Measurements from ENCODE around the gene NIPBL. TPM values are rescaled to one million over a fixed set of nuclear protein-coding genes. Genes with fewer than 3 reads are reported as not detected.

Gene NIPBL
- total and polyA plus RNA-seq, 10 of the 15 experiments (the other 5 are each of a cell fraction or from before 2014, with no cell fraction given) = 10.4 to 50.4 (median 20.2) TPM

- no peaks in the 10 kb centered on the region for H3K27me3 ChIP-seq (replicated peaks in 1 of 2; ENCODE audit: control insufficient read depth in 2 of 2, insufficient read depth in 2 of 2, low read length in 1 of 2)
- H3K9me3 ChIP-seq (replicated peaks; ENCODE audit: control insufficient read depth, insufficient read depth, low read length) = no peaks in the 10 kb centered on the region; the same call in 2 of the 3 replicates
- intact Hi-C loops (cut with micrococcal nuclease; ENCODE audit: unreplicated experiment) (loop anchor here (1.0 kb wide), 1 partner anchor 67 kb away; no protein-coding TSS in a partner anchor), in situ Hi-C loops (cut with MboI) (loop anchor here (5.0 kb wide), 1 partner anchor 207 kb away; no protein-coding TSS in a partner anchor)
- no TSS peak for BruUV-seq (replicated peaks)
- no peak overlapping the region for H3K27ac ChIP-seq (ENCODE audit: control insufficient read depth, insufficient read depth)
- no peaks in the 10 kb centered on the region for H4K20me1 ChIP-seq (ENCODE audit: control insufficient read depth, insufficient read depth)
- ChIA-PET SMC1A (ENCODE audit: uncharacterized antibody, unreplicated experiment) (interaction anchor here (0.6 to 2.6 kb wide), 8 partner anchors 11 to 253 kb away, joined by 3 to 14 read pairs (median 3); no protein-coding TSS in a partner anchor), CTCF (interaction anchor here (0.8 to 4.6 kb wide), 14 partner anchors 9 to 214 kb away, joined by 3 to 30 read pairs (median 6); no protein-coding TSS in a partner anchor), POLR2A (interaction anchor here (0.5 kb wide), 1 partner anchor 215 kb away, joined by 10 read pairs; no protein-coding TSS in a partner anchor), RAD21 (ENCODE audit: unreplicated experiment) (interaction anchor here (0.6 to 3.7 kb wide), 6 partner anchors 14 to 77 kb away, joined by 3 to 35 read pairs (median 4); partner anchors contain the start of gene NIPBL)
- no peak overlapping the region for H2AFZ ChIP-seq (ENCODE audit: control insufficient read depth, low read depth, low read length)
- DNase-seq (ENCODE audit: low read depth, low spot score) (no peak), FAIRE-seq (peak; percentile 66), ATAC-seq (peak; percentile 38)
- H3K79me2 ChIP-seq (ENCODE audit: control insufficient read depth, insufficient read depth, low read length) = peaks cover 72% of the 10 kb centered on the region
- H3K9ac ChIP-seq (ENCODE audit: control insufficient read depth, insufficient read depth, low read length) = no peak overlapping the region
- TF ChIP-seq CTCF (IDR thresholded peaks at IDR 0.05 in 2 of 3, conservative IDR thresholded peaks at IDR 0.05 in 1 of 3; ENCODE audit: control insufficient read depth in 2 of 3, extremely low read depth in 1 of 3, insufficient read depth in 1 of 3, low read depth in 3 of 3, low read length in 3 of 3) (peak in 2 of 3 experiments; percentile 44 to 47; a peak in 3 of 6 replicates), SPI1 (IDR thresholded peaks at IDR 0.05; ENCODE audit: borderline replicate concordance, insufficient read depth, low read depth, low read length) (no peak), NRF1 (conservative IDR thresholded peaks at IDR 0.05; ENCODE audit: low read depth, low read length) (no peak), CREM (IDR thresholded peaks at IDR 0.05; ENCODE audit: low read depth) (no peak), KAT2A (conservative IDR thresholded peaks at IDR 0.05; ENCODE audit: control insufficient read depth, low read depth, low read length) (no peak), JUNB (IDR thresholded peaks at IDR 0.05) (no peak), SRF (IDR thresholded peaks at IDR 0.05; ENCODE audit: low read depth in 2 of 2, low read length in 2 of 2) (no peak), SMC3 (IDR thresholded peaks at IDR 0.05; ENCODE audit: borderline replicate concordance, low read length) (peak; percentile 46; the same call in 1 of the 2 replicates), CBX3 (IDR thresholded peaks at IDR 0.05; ENCODE audit: borderline replicate concordance, low read depth) (no peak), RCOR1 (conservative IDR thresholded peaks at IDR 0.05; ENCODE audit: low read depth, low read length) (no peak), DPF2 (IDR thresholded peaks at IDR 0.05) (no peak), ZNF384 (IDR thresholded peaks at IDR 0.05; ENCODE audit: borderline replicate concordance, low read depth, low read length) (peak; percentile 47; the same call in 1 of the 2 replicates), FOXK2 (IDR thresholded peaks at IDR 0.05) (no peak), RAD21 (IDR thresholded peaks at IDR 0.05; ENCODE audit: insufficient read depth, low read depth, low read length) (peak; percentile 38; the same call in 1 of the 2 replicates), GABPA (IDR thresholded peaks at IDR 0.05; ENCODE audit: low read depth) (no peak)
- H3K4me3 ChIP-seq = no peak overlapping the region
- H3K36me3 ChIP-seq (ENCODE audit: control insufficient read depth in 2 of 2, insufficient read depth in 2 of 2, low read length in 1 of 2) = no peaks in the 10 kb centered on the region; a peak in 1 of 4 replicates
- WGBS (ENCODE audit: insufficient coverage, insufficient replicate concordance, low lambda C conversion rate, missing lambda C conversion rate) = 74% methylated on average over 4 of the region's 4 CpGs
- H3K4me1 ChIP-seq (ENCODE audit: control insufficient read depth, insufficient read depth, low read length) = no peaks in the 10 kb centered on the region
- H3K4me2 ChIP-seq (ENCODE audit: control insufficient read depth, insufficient read depth) = no peak overlapping the region
These were observed 68.1 kb downstream of the NIPBL start for GRCh38 chr5:36944607-36945225.
